WTC11 (cell line): ENCODE results near the gene HPCAL1. TPM values are rescaled to one million over a fixed set of nuclear protein-coding genes. Genes with fewer than 3 reads are reported as not detected.

Source experiments
- ATAC-seq: fragments of 200-7000 bp; cut with Tn5 transposase; 2 replicates; pipeline ENCODE4 v1.10.0; 2021; ENCODE audit warnings: mild to moderate bottlenecking, moderate library complexity
- CTCF ChIA-PET: fragments of 300-600 bp; sonication (Branson Sonifier 250); formaldehyde crosslinking; loops from one replicate; lab custom pipeline; 2021; ENCODE audit warnings: antibody characterized with exemption; lab: Charles Lee
- POLR2A ChIA-PET: fragments of 350-600 bp; sonication (Branson Sonifier 250); formaldehyde crosslinking; loops from one replicate; lab custom pipeline; 2021; ENCODE audit warnings: antibody characterized with exemption; lab: Charles Lee
- DNase-seq: peaks from one replicate; pipeline ENCODE4 v3.0.0; 2021; ENCODE audit warnings: low spot score
- H3K27ac Mint-ChIP-seq: 2 replicates; pipeline ENCODE4 v1.8.0; 2021; ENCODE audit warnings: mixed read lengths
- H3K27me3 Mint-ChIP-seq: 2 replicates; pipeline ENCODE4 v1.8.0; 2021; ENCODE audit warnings: low read depth, mild to moderate bottlenecking, moderate library complexity, mixed read lengths
- H3K36me3 Mint-ChIP-seq: 2 replicates; pipeline ENCODE4 v1.8.0; 2021; ENCODE audit warnings: mixed read lengths
- H3K4me1 Mint-ChIP-seq: 2 replicates; pipeline ENCODE4 v1.8.0; 2022; ENCODE audit warnings: mixed read lengths
- H3K4me3 Mint-ChIP-seq: 2 replicates; pipeline ENCODE4 v1.8.0; 2021; ENCODE audit warnings: mild to moderate bottlenecking, moderate library complexity, mixed read lengths
- H3K9me3 Mint-ChIP-seq: 2 replicates; pipeline ENCODE4 v1.8.0; 2021; ENCODE audit warnings: mixed read lengths
- ATF1 ChIP-seq: sonication (generic); formaldehyde crosslinking; IDR thresholded peaks from 2 replicates; pipeline ENCODE4 v1.8.1; 2023; ENCODE audit warnings: mild to moderate bottlenecking, moderate library complexity, missing genetic modification reagents
- CBFB ChIP-seq: sonication (generic); formaldehyde crosslinking; IDR thresholded peaks from 2 replicates; pipeline ENCODE4 v1.8.1; 2022; ENCODE audit warnings: mild to moderate bottlenecking, low read depth, missing genetic modification reagents
- GTF2I ChIP-seq: fragments of 250-450 bp; sonication (Bioruptor Pico); conservative IDR thresholded peaks from 2 replicates; pipeline ENCODE4 v1.4.0; 2021; ENCODE audit warnings: mild to moderate bottlenecking
- MXD4 ChIP-seq: fragments of 250-450 bp; sonication (Bioruptor Pico); IDR thresholded peaks from 2 replicates; pipeline ENCODE4 v1.8.0; 2021; ENCODE audit warnings: mild to moderate bottlenecking, moderate library complexity, borderline replicate concordance
- NR1H2 ChIP-seq: sonication (generic); formaldehyde crosslinking; IDR thresholded peaks from 2 replicates; pipeline ENCODE4 v1.9.0; 2021; ENCODE audit warnings: mild to moderate bottlenecking, moderate library complexity, missing genetic modification reagents
- RORB ChIP-seq: fragments of 250-450 bp; sonication (Bioruptor Pico); IDR thresholded peaks from 2 replicates; pipeline ENCODE4 v1.9.0; 2021; ENCODE audit warnings: mild to moderate bottlenecking
- TP53 ChIP-seq: sonication (generic); formaldehyde crosslinking; IDR thresholded peaks from 2 replicates; pipeline ENCODE4 v1.8.1; 2023; ENCODE audit warnings: mild to moderate bottlenecking, missing genetic modification reagents
- ZNF232 ChIP-seq: sonication (generic); formaldehyde crosslinking; IDR thresholded peaks from 2 replicates; pipeline ENCODE4 v1.8.0; 2022; ENCODE audit warnings: mild to moderate bottlenecking, missing genetic modification reagents
- ZNF416 ChIP-seq: fragments of 250-450 bp; sonication (Bioruptor Pico); IDR thresholded peaks from 2 replicates; pipeline ENCODE4 v1.9.0; 2021; ENCODE audit warnings: mild to moderate bottlenecking, inconsistent platforms
- total RNA-seq: library from RNA; stranded (reverse); gene quantifications from 3 replicates; pipeline ENCODE4 v1.2.3, GENCODE V29; 2021
- TF ChIP-seq, protein P1 (sequence below): sonication (generic); formaldehyde crosslinking; IDR thresholded peaks from 2 replicates; pipeline ENCODE4 v1.8.1; 2022; ENCODE audit warnings: missing genetic modification reagents, borderline replicate concordance
- TF ChIP-seq, protein P2 (sequence below): sonication (generic); formaldehyde crosslinking; IDR thresholded peaks from 2 replicates; pipeline ENCODE4 v1.8.1; 2022; ENCODE audit warnings: mild to moderate bottlenecking, missing genetic modification reagents, moderate library complexity, borderline replicate concordance
- TF ChIP-seq, protein P3 (sequence below): sonication (generic); formaldehyde crosslinking; IDR thresholded peaks from 2 replicates; pipeline ENCODE4 v1.8.0; 2023; ENCODE audit warnings: missing genetic modification reagents
- TF ChIP-seq, protein P4 (sequence below): fragments of 250-450 bp; sonication (Bioruptor Pico); conservative IDR thresholded peaks from 2 replicates; pipeline ENCODE4 v1.9.0; 2021; ENCODE audit warnings: mild to moderate bottlenecking
- TF ChIP-seq, protein P5 (sequence below): fragments of 250-450 bp; sonication (Bioruptor Pico); IDR thresholded peaks from 2 replicates; pipeline ENCODE4 v1.9.0; 2021; ENCODE audit warnings: mild to moderate bottlenecking, borderline replicate concordance
- TF ChIP-seq, protein P6 (sequence below): fragments of 250-450 bp; sonication (Bioruptor Pico); IDR thresholded peaks from 2 replicates; pipeline ENCODE4 v1.9.0; 2021; ENCODE audit warnings: mild to moderate bottlenecking

HPCAL1 gene
- total RNA-seq, 1 experiment from 2014 or later = 11.8 TPM

DNA sequence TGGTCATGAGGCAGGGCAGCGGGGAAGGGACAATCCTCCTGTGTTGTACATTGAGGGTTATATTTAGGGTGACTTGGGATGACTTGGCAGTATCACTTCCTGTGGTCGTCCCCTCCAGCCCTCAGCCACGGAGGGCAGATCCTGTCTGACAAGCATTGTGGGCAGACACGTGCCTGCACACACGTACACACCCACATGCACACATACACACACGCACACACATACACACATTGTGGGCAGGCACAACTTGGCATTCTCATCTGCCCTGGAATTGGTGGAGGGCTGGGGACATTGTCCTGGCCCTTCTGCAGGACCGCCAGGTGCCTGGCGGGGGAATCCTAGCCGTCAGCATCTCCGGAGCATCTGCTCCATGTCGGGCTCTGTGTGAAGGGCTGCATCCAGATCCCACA is 97.9 kb downstream of the HPCAL1 start:
- CTCF ChIA-PET = no interaction called here
- no peaks in the 10 kb centered on the region for H3K27me3 Mint-ChIP-seq
- ATAC-seq = no peak

DNA sequence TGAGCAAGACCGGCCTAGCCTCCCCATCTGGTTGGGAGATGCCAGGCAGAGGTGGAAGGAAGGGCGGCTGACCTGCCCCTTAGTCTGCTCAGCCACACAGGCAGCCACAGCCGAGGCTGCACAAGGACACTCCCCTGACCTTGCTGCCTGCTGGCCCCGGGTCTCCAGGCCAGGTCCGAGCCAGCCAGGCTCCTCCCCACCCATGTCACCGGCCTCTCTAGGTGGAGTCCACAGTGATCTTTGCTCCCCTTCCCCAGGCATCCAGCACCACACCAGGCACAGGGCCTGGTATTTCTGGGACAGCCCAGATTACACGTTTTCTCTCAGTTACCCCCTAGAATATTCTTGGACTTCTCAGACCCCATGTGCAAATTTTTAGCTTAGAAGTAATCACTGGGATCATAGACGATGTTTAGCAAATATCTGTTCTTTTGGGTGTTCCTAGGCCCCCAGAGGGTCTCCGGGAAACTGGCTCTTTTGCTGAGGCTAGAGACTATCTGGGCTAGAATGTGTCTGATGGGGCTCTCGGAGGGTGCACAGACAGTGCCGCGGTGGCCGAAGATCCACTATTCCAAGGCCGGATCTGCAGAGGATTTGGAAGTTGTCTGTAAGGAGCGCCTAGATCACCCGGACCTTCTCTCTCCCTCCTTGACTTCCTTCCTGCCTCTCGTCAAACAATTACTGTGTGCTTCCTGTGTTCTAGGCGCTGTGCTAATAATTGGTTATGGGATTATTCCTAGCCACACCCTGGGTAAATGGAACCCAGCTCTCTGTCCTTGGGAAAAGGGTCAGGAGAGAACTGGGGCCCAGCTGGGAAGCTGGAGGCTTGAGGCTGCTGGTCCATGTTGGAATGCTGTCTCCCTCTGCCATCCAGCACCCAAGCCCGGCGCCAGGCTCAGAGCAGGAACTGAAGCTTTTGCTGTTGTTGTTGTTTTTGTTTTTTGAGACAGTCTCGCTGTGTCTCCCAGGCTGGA is 98.6 kb downstream of the HPCAL1 start:
- H3K9me3 Mint-ChIP-seq = no peaks in the 10 kb centered on the region
- no peak overlapping the region; the same call in 1 of the 2 replicates for H3K27ac Mint-ChIP-seq
- TF ChIP-seq TP53 (CRISPR knock-in tag) (no peak), MXD4 (CRISPR knock-in tag) (no peak), RORB (no peak), ATF1 (CRISPR knock-in tag) (no peak), ZNF416 (CRISPR knock-in tag) (no peak), CBFB (CRISPR knock-in tag) (no peak)
- TF ChIP-seq, protein P1, sequence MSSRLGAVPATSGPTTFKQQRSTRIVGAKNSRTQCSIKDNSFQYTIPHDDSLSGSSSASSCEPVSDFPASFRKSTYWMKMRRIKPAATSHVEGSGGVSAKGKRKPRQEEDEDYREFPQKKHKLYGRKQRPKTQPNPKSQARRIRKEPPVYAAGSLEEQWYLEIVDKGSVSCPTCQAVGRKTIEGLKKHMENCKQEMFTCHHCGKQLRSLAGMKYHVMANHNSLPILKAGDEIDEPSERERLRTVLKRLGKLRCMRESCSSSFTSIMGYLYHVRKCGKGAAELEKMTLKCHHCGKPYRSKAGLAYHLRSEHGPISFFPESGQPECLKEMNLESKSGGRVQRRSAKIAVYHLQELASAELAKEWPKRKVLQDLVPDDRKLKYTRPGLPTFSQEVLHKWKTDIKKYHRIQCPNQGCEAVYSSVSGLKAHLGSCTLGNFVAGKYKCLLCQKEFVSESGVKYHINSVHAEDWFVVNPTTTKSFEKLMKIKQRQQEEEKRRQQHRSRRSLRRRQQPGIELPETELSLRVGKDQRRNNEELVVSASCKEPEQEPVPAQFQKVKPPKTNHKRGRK = no peak
- TF ChIP-seq, protein P2, sequence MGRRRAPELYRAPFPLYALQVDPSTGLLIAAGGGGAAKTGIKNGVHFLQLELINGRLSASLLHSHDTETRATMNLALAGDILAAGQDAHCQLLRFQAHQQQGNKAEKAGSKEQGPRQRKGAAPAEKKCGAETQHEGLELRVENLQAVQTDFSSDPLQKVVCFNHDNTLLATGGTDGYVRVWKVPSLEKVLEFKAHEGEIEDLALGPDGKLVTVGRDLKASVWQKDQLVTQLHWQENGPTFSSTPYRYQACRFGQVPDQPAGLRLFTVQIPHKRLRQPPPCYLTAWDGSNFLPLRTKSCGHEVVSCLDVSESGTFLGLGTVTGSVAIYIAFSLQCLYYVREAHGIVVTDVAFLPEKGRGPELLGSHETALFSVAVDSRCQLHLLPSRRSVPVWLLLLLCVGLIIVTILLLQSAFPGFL = no peak
- TF ChIP-seq, protein P3, sequence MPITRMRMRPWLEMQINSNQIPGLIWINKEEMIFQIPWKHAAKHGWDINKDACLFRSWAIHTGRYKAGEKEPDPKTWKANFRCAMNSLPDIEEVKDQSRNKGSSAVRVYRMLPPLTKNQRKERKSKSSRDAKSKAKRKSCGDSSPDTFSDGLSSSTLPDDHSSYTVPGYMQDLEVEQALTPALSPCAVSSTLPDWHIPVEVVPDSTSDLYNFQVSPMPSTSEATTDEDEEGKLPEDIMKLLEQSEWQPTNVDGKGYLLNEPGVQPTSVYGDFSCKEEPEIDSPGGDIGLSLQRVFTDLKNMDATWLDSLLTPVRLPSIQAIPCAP (CRISPR knock-in tag) = no peak
- TF ChIP-seq, protein P4, sequence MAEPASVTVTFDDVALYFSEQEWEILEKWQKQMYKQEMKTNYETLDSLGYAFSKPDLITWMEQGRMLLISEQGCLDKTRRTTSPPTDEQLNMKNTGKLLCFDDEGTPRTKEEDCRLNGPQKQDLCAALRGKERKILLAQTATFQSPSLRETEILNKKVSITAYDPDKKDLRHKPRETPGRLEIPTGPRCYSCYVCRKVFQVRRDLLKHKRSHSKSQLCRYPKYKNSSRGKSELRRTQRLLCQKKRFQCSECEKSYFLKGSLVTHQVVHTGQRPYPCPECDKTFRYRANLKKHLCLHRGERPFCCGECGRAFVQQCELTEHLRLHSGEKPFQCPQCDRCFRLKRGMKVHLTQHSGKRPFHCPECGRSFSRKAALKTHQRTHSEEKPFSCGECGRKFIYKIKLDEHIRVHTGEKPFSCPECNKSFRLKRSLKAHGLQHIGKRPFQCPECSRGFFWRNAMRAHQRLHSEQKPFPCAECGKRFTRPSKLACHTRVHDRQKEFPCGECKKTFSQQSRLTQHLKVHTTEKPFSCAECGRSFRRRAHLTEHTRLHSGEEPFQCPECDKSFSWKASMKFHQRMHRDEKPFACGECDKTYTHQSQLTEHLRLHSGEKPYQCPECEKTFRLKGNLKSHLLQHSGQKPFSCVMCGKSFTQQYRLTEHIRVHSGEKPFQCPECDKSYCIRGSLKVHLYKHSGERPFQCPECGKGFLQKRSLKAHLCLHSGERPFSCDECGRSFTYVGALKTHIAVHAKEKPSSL = no peak
- H3K36me3 Mint-ChIP-seq = peaks cover 5% of the 10 kb centered on the region
- ATAC-seq (no peak), DNase-seq (no peak)
- no peaks in the 10 kb centered on the region for H3K27me3 Mint-ChIP-seq
- POLR2A ChIA-PET = no interaction called here
- H3K4me1 Mint-ChIP-seq = peaks cover 2% of the 10 kb centered on the region; the same call in 1 of the 2 replicates
- CTCF ChIA-PET = no interaction called here
- H3K4me3 Mint-ChIP-seq = no peak overlapping the region

More for the DNA sequence above, 97.9 kb downstream of the HPCAL1 start:
- Mint-ChIP-seq H3K9me3 (no peaks in the 10 kb centered on the region), H3K36me3 (peaks cover 5% of the 10 kb centered on the region), H3K27ac (no peak overlapping the region), H3K4me3 (no peak overlapping the region), H3K4me1 (peaks cover 9% of the 10 kb centered on the region)
- DNase-seq = no peak
- TF ChIP-seq GTF2I (CRISPR knock-in tag) = no peak
- POLR2A ChIA-PET = no interaction called here

DNA sequence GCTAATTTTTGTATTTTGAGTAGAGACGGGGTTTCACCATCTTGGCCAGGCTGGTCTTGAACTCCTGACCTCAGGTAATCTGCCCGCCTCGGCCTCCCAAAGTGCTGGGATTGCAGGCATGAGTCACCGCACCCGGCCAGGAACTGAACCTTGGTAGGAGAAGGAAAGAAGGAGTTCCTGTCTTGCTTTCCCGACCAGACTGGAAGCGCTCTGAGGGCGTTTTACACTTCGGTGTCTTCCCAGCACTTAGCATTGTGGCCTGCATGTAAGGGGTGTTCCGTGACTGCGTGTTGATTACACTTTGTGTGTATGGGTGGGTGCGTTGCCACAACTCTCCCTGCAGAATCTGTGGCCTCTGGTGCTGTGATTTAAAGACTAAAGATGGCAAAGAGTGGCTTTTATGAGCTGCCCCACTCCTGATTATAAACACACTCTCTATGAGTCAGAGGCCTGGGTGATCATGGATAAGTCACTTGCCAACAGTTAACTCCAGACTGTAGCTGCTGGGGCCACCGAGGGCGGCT is 99.4 kb downstream of the HPCAL1 start:
- ATAC-seq (no peak), DNase-seq (no peak)
- H3K27me3 Mint-ChIP-seq = no peaks in the 10 kb centered on the region
- POLR2A ChIA-PET = no interaction called here
- TF ChIP-seq NR1H2 (no peak), ZNF232 (CRISPR knock-in tag) (no peak)
- TF ChIP-seq, protein P5, sequence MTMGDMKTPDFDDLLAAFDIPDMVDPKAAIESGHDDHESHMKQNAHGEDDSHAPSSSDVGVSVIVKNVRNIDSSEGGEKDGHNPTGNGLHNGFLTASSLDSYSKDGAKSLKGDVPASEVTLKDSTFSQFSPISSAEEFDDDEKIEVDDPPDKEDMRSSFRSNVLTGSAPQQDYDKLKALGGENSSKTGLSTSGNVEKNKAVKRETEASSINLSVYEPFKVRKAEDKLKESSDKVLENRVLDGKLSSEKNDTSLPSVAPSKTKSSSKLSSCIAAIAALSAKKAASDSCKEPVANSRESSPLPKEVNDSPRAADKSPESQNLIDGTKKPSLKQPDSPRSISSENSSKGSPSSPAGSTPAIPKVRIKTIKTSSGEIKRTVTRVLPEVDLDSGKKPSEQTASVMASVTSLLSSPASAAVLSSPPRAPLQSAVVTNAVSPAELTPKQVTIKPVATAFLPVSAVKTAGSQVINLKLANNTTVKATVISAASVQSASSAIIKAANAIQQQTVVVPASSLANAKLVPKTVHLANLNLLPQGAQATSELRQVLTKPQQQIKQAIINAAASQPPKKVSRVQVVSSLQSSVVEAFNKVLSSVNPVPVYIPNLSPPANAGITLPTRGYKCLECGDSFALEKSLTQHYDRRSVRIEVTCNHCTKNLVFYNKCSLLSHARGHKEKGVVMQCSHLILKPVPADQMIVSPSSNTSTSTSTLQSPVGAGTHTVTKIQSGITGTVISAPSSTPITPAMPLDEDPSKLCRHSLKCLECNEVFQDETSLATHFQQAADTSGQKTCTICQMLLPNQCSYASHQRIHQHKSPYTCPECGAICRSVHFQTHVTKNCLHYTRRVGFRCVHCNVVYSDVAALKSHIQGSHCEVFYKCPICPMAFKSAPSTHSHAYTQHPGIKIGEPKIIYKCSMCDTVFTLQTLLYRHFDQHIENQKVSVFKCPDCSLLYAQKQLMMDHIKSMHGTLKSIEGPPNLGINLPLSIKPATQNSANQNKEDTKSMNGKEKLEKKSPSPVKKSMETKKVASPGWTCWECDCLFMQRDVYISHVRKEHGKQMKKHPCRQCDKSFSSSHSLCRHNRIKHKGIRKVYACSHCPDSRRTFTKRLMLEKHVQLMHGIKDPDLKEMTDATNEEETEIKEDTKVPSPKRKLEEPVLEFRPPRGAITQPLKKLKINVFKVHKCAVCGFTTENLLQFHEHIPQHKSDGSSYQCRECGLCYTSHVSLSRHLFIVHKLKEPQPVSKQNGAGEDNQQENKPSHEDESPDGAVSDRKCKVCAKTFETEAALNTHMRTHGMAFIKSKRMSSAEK = no peak
- TF ChIP-seq, protein P6, sequence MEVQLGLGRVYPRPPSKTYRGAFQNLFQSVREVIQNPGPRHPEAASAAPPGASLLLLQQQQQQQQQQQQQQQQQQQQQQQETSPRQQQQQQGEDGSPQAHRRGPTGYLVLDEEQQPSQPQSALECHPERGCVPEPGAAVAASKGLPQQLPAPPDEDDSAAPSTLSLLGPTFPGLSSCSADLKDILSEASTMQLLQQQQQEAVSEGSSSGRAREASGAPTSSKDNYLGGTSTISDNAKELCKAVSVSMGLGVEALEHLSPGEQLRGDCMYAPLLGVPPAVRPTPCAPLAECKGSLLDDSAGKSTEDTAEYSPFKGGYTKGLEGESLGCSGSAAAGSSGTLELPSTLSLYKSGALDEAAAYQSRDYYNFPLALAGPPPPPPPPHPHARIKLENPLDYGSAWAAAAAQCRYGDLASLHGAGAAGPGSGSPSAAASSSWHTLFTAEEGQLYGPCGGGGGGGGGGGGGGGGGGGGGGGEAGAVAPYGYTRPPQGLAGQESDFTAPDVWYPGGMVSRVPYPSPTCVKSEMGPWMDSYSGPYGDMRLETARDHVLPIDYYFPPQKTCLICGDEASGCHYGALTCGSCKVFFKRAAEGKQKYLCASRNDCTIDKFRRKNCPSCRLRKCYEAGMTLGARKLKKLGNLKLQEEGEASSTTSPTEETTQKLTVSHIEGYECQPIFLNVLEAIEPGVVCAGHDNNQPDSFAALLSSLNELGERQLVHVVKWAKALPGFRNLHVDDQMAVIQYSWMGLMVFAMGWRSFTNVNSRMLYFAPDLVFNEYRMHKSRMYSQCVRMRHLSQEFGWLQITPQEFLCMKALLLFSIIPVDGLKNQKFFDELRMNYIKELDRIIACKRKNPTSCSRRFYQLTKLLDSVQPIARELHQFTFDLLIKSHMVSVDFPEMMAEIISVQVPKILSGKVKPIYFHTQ (CRISPR knock-in tag) = no peak
- peaks cover 5% of the 10 kb centered on the region for H3K36me3 Mint-ChIP-seq
- H3K4me3 Mint-ChIP-seq = no peak overlapping the region
- H3K9me3 Mint-ChIP-seq = no peaks in the 10 kb centered on the region
- no peaks in the 10 kb centered on the region; the same call in 1 of the 2 replicates for H3K4me1 Mint-ChIP-seq
- CTCF ChIA-PET = no interaction called here
- H3K27ac Mint-ChIP-seq = no peak overlapping the region
